ENCODE measurements around the gene REEP6. TPM values are rescaled to one million over a fixed set of nuclear protein-coding genes. Genes with fewer than 3 reads are reported as not detected.
"Not testable (repeated sequence)": the region's sequence is repeated elsewhere in the genome, so short reads cannot be mapped to it uniquely, and the experiment has no call there.

The REEP6 gene
- total RNA-seq, 1 experiment from 2014 or later = 0.79 TPM

DNA sequence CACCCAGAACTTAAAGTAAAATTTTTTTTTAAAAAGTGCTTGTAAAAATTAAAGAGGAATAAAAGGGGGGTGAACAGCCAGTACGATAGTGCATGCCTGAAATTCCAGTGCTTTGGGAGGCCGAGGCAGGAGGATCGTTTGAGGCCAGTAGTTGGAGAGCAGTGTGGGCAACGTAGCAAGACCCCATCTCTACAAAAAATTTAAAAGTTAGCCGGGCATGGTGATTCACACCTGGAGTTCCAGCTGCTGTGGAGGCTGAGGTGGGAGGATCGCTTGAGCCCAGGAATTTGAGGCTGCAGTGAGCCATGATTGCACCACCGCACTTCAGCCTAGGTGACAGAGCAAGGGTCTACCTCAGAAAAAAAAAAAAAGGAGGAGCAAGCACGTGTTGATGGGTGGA, 14.0 kb downstream of the REEP6 start:
- no peak for DNase-seq (ENCODE audit: extremely low read depth, low read depth)

DNA sequence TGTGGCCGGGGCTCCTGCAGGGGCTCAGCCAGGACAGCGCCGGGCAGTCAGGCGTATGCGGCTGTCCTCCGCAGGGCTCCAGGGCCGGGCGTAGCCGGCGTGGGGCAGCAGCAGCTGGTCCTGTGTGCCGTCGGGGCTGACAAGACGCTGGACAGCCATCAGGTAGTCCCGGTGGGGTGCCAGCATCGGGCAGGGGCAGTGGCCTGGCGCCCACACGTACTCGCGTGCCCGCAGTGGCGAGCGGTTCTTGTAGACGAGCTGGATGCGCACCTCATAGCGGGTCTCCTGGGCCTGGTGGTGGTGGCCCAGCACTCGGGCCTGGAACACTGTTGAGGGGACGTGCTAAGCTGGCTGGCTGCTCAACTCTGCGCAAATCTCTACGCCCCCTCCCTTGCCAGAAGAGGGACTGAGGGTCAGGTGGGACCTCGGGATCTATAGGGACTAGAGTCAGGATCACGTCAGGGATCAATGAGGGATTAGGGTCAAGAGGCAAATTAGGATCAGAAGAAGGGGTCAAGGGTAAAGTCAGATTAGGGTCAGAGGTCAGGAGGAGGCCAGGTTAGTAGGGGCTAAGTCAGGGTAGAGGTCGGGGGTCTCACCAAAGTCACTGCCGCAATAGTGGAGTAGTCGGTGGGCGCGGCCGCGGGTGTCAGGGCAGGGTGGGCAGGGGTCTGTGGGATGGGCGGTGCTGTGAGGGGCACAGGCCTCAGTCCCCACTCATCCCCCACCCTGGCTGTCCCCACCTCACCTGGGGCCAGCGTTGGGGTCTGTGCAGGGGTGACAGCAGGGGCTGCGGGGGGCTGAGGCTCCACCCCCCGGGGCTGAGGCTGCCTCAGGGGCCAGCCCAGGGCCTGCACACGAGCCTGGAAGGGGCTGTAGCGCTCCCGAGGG, 15.3 kb downstream of the REEP6 start:
- no peak for DNase-seq (ENCODE audit: extremely low read depth, low read depth)

DNA sequence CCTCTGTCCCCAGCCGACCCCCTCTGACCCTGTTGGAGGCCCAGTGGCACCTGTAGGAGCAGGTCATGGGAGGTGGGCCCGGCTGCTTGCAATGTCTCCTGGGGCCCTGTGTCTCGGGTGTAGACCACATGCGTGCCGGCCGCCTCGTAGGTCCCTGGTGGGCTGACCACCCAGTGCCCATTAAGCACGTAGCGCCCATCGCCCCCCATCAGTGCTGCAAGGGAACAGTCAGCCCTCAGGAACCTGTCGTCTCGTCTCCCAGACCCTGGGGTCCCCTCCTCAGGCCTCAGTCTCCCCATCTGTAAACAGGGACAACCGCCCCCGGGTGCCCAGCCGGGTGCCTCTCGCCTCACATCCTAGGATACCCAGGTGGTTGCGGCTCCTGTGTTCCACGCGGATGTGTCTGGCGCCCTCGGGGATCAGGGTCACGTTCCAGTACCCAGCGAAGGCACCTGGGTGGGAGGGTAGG, 16.2 kb downstream of the REEP6 start:
- no peak for DNase-seq (ENCODE audit: extremely low read depth, low read depth)

DNA sequence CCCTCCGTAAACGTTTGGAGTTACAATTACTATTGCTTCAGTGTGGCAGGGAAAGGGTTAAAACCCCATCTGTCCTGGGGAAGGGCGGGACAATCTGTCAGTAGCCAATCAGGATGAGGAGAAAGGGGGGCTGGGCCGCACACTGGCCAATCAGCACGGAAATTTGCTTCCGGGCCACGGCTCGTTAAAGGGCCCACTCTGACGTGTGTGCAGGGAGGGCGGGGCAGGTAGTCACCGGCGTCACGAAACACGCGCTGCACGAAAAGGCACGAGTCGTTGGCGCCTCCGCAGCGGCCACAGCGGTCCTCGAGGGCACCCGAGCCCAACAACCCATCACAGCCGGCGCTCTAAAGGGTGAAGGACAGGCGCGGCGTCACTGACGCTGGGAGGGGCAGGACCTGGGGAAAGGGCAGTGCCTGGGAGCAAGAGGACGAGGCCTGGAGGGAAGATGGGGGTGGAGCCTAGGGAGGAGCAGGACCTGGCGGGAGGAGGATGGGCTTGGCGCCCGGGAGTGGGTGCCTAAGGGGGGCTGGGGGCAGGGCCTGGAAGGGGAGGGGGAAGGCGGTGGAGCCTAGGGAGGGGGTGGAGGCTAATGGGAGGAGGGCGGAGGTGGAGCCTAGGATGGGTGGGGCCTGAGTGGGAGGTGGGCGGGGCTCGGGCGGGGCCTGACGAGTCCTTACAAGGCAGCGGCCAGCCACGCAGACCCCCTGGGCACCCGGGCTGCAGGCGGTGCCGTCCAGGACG, 17.0 kb downstream of the REEP6 start:
- DNase-seq (ENCODE audit: extremely low read depth, low read depth) = peak; percentile 88

DNA sequence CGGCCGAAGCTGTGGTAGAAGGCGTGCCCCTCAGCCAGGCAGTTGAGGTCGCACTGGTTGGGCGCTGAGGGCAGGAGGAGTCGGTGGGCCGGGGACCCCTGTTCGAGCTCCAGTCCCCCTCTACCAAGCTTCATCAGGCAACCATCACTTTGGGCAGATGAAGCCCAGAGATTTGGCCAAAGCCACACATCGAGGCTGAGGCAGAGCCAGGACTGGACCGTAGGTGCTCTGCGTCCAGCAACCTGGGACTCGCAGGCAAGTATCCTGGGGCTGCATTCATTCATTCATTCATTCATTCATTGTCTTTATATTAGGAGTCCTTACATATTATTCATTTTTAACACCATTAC, 17.5 kb downstream of the REEP6 start:
- no peak for DNase-seq (ENCODE audit: extremely low read depth, low read depth)

DNA sequence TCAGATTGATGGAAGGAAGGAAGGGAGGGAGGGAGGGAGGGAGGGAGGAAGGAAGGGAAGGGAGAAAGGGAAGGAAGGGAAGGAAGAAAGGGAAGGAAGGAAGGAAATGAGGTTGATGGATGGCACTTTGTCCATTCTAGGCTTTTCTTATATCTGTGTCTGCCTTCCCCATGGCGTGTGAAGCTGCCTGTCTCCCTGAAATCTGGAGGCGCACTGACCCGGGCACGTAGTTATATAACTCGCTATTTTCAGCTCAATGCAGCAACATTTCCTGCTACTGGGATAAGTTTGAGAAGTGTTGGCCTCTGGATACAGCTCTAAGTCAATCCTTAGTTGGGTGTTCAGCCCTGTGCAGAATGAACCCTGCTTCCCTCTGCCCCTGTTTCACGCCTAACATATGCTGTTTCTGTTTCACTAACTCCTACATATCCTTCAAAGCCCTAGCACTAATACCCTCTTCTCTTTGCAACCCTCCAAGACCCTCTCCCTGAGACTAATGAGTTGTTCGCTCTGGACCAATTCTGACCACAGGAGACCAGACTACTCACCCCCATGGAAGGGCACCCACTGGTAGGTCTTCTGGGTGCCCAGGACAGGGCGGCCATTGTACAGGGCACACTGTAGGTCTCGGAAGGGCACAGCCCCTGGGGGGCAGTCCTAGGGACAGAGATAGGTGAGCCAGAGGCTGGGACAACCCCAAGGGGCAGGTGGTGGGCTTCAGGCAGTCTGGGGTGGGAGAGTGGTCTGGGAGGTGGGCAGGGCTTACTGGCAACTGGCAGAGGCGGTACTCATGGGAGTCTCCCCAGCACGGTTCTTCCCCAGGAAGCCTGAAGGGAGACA, 18.8 kb downstream of the REEP6 start:
- DNase-seq (ENCODE audit: extremely low read depth, low read depth) = no peak

DNA sequence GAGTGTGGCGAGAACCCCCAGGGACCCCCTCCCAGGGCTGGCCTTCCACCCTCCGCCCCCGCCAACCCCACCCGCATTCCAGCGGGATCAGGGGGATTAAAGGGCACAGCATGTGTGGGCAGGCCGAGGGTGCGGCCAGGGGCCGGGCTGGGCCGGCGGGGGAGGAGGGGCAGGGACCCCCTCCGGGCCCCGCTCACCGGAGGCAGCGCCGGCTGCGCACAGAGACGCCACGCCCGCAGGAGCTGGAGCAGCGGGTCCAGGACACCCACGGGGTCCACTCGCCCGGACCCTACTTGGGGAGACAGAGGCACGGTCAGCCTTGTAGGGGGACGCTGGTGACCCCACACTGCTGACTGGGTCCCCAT, 19.4 kb downstream of the REEP6 start:
- no peak for DNase-seq (ENCODE audit: extremely low read depth, low read depth)

DNA sequence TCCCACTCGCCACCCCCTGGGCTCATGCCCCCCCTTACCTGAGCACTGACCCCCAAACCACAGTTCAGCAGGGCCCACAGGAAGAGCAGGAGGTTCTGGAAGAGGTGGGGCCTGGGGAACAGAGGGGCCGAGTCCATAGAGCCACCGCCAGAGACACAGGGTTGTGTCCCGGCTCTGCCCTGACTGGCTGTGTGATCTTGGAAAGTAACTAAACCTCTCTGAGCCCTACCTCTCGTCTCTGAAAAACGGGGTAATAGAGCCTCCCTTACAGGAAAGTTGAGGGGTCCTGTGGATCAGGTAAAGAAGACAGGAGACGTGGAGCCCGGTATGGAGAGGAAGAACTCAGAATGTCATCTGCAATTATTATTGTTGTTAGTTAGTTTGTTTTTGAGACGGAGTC, 19.8 kb downstream of the REEP6 start:
- DNase-seq (ENCODE audit: extremely low read depth, low read depth) = no peak

DNA sequence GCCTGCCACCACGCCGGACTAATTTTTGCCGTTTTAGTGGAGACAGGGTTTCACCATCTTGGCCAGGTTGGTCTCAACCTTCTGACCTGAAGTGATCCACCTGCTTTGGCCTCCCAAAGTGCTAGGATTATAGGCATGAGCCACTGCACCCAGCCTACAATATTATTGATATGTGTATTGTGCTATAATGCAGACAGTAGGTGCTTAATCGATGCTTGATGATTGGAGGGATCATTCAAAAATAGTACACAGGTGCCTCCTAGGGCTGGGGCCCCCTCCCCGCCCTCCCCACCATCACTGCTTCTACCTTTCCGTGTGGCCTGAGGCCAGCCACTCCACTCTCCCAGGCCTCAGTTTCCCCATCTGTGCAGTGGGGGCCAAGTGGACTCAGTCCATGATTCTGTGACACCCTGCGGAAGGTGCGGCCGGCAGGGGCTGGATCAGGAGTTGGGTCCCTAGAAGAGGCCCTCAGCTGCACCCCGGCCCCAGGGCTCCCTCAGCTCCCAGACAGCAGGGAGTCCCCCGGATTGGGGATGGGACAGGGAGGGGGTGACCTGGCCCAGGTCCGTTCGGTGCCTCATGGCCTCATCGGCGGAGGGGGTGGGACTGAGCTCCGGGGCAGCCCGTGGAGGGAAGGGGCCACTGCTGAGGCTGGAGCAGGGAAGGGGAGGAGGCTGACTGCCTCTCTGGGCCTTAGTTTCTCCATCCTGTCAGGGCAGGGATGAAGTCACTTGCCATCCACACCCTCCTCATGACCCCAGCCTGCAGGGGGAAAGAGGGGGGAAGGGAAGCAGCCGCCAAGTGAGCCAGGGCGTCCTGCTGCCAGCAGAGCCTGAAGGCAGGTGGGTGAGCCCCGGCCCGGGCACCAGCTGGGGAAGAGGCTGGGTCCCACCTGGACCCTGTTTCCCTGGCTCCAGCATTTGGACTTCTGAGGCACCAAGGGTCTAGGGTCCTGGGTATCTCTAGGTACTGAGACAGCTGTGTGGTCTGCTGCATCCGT, 20.6 kb downstream of the REEP6 start:
- no peak for DNase-seq (ENCODE audit: extremely low read depth, low read depth)

DNA sequence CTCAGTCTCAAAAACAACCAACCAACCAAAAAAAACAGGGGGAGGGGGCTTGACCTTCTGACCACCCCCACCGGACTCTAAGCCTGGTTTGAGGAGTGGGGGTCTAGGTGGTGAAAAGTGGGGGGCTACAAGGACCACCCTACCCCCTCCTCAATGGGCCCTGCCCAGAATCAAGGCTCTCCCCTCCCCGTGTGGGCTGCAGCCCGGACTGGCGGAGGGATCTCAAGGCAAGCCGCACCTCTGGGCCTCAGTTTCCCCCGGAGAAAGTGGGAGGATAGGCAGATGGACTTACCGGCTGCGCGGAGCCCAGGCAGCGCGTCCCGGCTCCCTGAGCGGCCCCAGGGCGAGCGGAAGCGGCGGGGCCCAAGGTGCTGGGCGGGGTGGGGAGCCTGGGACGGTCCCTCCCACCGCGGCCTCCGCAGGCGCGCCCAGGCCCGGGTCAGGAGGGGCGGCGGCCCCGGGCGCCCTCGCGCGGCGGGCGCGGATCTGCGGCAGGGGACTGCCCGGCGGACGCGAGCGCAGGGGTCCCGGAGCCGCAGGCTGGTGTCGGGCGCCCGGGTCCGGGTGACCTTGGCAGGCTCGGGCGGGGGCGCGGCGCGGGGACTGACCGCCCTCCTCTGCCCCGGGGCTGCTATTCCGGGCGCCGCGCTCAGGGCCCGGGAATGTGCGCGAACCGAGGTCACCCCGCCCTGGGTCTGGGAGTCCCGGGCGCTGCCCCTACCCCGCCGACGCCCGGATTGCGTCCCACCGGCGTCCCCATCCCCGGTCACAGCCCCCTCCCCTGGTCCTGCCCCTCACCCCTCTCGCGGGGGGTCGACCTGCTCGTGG, 21.9 kb downstream of the REEP6 start, which contains the start of gene ADAMTSL5:
ADAMTSL5 (minus strand) TSS at position 349 of the 828 bp plus-strand sequence. CDS start 2,076 bp downstream, outside the sequence.
- peak; percentile 42 for DNase-seq (ENCODE audit: extremely low read depth, low read depth)

DNA sequence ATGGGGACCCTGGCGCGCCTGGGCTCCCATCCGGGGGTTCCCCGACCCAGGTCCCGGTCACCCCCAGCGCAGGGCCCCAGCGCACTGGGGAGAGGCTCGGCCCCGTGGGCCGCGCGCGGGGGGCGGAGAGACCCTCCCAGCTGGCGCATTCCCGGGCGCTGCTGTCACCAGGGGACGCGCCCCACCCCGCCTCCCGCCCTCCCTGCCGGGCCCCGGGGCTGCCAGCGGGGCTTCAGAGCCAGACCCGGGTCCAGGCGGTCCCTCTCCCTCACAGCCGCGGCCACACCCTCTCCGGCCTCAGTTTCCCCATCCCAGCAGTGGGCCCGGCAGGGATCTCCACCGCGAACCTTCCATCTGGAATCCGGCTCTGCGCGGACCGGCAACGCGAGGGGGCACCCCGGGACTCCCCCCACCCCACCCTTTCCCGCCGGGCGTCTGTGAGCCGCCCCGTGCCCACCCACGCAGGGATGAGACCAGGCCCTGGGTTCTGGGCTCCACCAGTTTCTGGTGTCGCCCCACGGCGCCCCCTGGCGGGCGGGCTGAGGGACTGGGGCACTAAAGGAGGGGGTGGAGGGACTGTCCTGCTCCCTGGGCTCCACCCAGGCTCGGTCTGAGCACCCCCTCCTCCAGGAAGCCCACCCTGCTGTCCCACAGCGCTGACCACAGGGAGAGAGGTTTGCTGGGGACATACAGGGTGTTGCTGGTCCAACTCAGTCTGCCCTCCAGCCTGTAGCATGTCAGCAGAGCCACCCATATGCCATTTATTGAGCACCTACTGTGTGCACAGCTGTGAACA, 22.7 kb downstream of the REEP6 start:
- DNase-seq (ENCODE audit: extremely low read depth, low read depth) = peak; percentile 45

DNA sequence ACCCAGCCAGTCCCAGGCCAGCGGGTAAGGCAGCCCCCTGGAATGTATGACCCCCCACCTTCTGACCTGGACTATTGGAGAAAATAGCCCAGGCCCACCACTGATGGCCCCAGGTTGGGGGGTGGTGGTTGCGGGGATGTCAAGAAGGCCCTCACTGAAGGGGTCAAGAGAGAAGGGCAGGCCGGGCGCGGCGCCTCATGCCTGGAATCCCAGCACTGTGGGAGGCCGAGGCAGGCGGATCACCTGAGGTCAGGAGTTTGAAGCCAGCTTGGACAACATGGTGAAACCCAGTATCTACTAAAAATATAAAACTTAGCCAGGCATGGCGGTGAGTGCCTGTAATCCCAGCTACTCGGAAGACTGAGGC, 23.3 kb downstream of the REEP6 start:
- no peak for DNase-seq (ENCODE audit: extremely low read depth, low read depth)

DNA sequence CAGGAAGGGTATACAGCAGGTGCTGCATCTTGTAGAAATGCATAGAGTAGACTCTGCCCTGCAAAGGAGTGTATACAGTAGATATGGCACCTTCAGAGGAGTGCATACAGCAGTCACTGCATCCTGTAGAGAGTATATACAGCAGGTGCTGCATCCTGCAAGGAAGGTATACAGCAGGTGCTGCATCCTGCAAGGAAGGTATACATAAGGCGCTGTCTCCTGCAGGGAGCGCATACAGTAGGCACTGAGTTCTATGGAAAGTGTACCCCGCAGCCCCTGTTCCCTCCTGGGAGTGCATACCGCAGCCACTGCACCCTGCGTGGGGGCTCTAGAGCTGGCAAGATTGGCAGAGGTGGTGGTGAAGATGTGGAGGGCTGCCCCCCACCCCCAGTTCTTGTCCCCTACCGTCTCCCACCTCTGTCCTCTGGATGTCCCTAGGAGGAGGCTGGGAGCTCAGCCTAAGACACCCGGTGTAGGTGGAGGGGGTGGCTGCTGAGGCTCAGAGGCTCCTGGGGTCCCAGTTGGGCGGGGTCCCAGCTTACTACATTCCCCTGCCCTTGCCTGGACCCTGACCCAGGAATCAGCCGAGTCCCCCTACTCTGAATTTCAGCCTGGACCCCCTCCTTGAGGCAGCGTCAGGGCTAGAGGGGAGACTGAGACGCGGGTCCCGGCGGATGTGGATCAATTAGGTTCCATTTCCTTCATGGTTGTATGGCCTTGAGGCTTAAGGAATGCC, 24.2 kb downstream of the REEP6 start:
- no peak for DNase-seq (ENCODE audit: extremely low read depth, low read depth)

DNA sequence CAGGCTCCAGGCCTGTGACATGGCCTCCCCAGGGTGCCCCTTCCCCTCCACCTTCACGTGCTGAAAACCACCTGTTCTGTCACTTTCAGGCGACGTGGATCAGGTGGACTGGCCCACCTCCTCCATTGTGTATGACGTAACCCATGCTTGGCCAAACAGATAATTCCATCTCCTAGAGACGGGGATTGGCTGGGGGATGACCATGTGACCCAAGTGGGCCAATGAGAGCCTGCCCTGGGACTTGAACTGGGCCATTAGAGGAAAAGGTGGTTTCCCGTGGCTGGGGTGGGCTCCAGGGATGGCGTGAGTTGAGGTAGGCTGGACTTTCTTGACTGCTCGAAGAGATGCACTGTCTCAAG, 25.4 kb downstream of the REEP6 start:
- no peak for DNase-seq (ENCODE audit: extremely low read depth, low read depth)

DNA sequence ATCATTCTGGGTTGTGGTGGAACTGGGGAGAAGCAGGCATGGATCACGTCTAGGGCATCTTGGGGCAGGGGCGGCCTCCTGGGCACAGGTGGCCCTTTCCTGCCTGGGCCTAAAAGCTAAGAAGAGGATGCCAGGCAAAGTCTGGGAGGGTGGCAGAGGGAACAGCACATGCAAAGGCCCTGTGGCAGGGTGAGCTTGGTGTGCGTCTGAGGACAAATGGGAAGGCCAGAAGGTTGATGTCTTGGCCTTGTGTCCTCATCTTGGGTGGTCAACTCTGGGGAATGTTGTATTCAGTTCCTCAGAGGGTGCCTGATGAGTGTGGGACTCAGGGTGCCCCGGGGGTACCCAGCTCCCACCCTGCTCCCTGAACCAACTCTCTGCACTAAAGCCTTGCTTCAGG, 27.5 kb downstream of the REEP6 start:
- no peak for DNase-seq (ENCODE audit: extremely low read depth, low read depth)

DNA sequence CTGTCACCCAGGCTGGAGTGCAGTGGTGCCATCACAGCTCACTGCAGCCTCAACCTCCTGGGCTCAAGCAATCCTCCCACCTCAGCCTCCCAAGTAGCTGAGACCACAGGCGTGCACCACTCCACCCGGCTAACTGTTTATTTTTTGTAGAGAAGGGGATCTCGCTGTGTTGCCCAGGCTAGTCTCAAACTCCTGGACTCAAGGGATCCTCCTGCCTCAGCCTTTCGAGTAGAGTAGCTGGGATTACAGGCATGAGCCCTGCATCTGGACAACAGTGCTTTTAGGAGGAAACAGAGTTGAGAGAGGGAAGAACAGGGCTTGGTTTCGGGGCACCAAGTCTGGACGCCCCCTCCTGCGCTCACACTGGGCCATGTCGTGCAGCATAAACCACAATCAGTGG, 28.8 kb downstream of the REEP6 start:
- not testable (repeated sequence) for DNase-seq (ENCODE audit: extremely low read depth, low read depth)

DNA sequence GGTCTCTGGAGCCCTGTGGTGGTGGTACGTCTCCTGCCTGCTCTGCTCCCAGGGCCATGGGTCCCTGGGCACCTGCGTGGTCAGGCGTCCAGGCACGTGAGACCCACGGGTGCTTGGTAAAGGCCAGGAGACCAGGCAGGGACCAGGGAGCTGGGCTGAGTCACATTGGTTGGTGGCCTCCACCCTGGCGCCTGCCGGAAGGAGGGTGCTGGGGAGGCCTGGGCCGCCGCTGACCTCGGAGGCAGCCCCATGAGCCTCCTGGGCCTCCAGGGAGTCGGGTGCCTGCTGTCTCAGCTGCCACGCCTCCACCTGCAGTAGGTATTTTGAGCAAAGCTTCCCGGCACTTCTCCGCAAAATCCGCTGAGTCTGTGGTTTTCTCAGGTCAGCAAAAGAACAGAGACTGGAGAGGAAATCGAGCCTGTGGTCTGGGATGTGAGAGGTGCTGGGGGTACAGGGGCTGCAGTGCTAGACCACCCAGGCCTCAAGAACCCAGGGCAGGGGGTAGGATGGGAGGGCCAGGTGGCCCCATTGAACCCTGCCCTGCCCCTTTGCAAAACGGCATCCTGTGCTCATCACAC, 29.3 kb downstream of the REEP6 start:
- no peak for DNase-seq (ENCODE audit: extremely low read depth, low read depth)

Data from NCI-H460 (cell line).